ENCODE measurements around the gene CHST14.

DNA sequence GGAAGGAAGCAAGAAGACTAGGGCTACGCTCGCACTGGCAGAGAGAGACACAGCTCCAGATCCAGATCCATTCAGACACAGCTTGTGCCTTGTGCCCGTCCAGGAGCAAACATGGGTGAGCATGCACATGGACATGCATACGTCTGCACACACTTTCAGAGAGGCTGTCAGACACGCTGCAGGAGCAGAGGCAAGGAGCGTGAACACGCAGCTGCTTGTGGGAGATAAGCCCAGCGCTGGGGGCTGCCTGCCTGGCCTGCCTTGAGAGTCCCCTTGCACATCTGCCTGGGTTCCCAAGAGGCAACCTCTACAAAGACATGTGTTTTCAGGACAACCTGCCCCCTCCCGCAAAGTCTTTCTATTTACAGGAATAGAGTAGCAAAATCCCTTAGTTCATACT, 43.6 kb upstream of the CHST14 start:
- TF ChIP-seq, protein P1, sequence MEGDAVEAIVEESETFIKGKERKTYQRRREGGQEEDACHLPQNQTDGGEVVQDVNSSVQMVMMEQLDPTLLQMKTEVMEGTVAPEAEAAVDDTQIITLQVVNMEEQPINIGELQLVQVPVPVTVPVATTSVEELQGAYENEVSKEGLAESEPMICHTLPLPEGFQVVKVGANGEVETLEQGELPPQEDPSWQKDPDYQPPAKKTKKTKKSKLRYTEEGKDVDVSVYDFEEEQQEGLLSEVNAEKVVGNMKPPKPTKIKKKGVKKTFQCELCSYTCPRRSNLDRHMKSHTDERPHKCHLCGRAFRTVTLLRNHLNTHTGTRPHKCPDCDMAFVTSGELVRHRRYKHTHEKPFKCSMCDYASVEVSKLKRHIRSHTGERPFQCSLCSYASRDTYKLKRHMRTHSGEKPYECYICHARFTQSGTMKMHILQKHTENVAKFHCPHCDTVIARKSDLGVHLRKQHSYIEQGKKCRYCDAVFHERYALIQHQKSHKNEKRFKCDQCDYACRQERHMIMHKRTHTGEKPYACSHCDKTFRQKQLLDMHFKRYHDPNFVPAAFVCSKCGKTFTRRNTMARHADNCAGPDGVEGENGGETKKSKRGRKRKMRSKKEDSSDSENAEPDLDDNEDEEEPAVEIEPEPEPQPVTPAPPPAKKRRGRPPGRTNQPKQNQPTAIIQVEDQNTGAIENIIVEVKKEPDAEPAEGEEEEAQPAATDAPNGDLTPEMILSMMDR (IDR thresholded peaks at IDR 0.05), result no peak
- TF ChIP-seq POLR2A (IDR thresholded peaks at IDR 0.05), result no peak
